B cell (primary cell): ENCODE measurements around the gene LAPTM4A.

Experiments
- CTCF ChIP-seq: fragments of 200-600 bp; IDR thresholded peaks from one replicate; pipeline ENCODE4 v1.8.0; 2022; ENCODE audit warnings: antibody characterized with exemption, mild to moderate bottlenecking
- EZH2 ChIP-seq: IDR thresholded peaks from 2 replicates; pipeline ENCODE4 v1.6.1; 2012; ENCODE audit warnings: borderline replicate concordance, low read depth, mild to moderate bottlenecking, moderate library complexity, low read length; ENCODE audit not compliant: insufficient read depth, poor library complexity, severe bottlenecking

- TF ChIP-seq EZH2 (no peak), CTCF (no peak)
These were observed 13.0 kb upstream of the LAPTM4A start for GRCh38 chr2:20064421-20064820.
